HL-60 (cell line): ENCODE results near the gene XRCC6.
A peak's percentile ranks its signal among the peaks of the same experiment; 100 is the strongest.

Source experiments
- DNase-seq, 2 experiments: peaks; one replicate each; pipeline ENCODE4 v3.0.0-alpha.2; 2010 to 2020; ENCODE audit warnings: low read depth in 1 of 2, low spot score in 1 of 2
- H3K27ac ChIP-seq: fragments of 250-450 bp; sonication (Bioruptor Pico); replicated peaks from 2 replicates; pipeline ENCODE4 v1.5.1; 2020; ENCODE audit warnings: mild to moderate bottlenecking, moderate library complexity
- H3K27me3 ChIP-seq: fragments of 250-450 bp; sonication (Bioruptor Pico); 2 replicates; pipeline ENCODE4 v1.5.1; 2021; ENCODE audit warnings: mild to moderate bottlenecking, moderate library complexity; ENCODE audit not compliant: insufficient read depth, poor library complexity, severe bottlenecking
- H3K4me3 ChIP-seq: replicated peaks from 2 replicates; pipeline ENCODE4 v1.5.1; 2011; ENCODE audit warnings: mild to moderate bottlenecking, control low read depth, low read length; ENCODE audit not compliant: insufficient read depth
- GABPA ChIP-seq: IDR thresholded peaks from 2 replicates; pipeline ENCODE4 v1.6.1; 2012; ENCODE audit warnings: low read depth
- POLR2AphosphoS5 ChIP-seq: IDR thresholded peaks from 2 replicates; pipeline ENCODE4 v1.6.1; 2012; ENCODE audit warnings: low read depth
- SPI1 ChIP-seq: IDR thresholded peaks from 2 replicates; pipeline ENCODE4 v1.6.1; 2012; ENCODE audit warnings: low read depth, mild to moderate bottlenecking, borderline replicate concordance
- TF ChIP-seq, protein P1 (sequence below): IDR thresholded peaks from 2 replicates; pipeline ENCODE4 v1.6.1; 2012; ENCODE audit warnings: low read depth; ENCODE audit not compliant: insufficient replicate concordance
- TF ChIP-seq, protein P2 (sequence below): IDR thresholded peaks from one replicate; pipeline ENCODE4 v1.5.1; 2011; ENCODE audit warnings: low read length, control low read depth, inconsistent platforms; ENCODE audit not compliant: insufficient read depth

XRCC6 gene

DNA sequence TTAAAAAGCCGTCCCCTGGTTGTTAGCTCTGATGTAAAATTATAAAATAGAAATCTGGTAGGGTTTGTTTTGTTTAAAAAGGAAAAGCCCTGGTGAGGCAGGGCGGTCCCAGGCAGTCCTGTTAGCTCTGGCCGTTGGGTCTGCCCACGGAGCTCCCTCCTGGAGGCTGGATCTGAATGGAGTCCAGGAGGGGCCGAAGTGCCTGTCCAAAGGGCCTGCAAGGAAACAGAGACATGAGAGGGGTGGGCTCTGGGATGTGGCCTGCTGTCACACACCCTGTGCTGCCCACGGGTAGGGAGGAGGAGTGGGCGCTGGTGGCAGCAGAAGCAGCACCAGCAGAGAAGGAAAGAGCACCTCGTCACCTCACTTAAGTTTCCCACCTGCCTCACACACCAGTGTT lies 20.1 kb upstream of the XRCC6 start:
- TF ChIP-seq GABPA (no peak), POLR2AphosphoS5 (no peak), SPI1 (no peak)
- TF ChIP-seq, protein P1, sequence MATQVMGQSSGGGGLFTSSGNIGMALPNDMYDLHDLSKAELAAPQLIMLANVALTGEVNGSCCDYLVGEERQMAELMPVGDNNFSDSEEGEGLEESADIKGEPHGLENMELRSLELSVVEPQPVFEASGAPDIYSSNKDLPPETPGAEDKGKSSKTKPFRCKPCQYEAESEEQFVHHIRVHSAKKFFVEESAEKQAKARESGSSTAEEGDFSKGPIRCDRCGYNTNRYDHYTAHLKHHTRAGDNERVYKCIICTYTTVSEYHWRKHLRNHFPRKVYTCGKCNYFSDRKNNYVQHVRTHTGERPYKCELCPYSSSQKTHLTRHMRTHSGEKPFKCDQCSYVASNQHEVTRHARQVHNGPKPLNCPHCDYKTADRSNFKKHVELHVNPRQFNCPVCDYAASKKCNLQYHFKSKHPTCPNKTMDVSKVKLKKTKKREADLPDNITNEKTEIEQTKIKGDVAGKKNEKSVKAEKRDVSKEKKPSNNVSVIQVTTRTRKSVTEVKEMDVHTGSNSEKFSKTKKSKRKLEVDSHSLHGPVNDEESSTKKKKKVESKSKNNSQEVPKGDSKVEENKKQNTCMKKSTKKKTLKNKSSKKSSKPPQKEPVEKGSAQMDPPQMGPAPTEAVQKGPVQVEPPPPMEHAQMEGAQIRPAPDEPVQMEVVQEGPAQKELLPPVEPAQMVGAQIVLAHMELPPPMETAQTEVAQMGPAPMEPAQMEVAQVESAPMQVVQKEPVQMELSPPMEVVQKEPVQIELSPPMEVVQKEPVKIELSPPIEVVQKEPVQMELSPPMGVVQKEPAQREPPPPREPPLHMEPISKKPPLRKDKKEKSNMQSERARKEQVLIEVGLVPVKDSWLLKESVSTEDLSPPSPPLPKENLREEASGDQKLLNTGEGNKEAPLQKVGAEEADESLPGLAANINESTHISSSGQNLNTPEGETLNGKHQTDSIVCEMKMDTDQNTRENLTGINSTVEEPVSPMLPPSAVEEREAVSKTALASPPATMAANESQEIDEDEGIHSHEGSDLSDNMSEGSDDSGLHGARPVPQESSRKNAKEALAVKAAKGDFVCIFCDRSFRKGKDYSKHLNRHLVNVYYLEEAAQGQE, result no peak
- TF ChIP-seq, protein P2, sequence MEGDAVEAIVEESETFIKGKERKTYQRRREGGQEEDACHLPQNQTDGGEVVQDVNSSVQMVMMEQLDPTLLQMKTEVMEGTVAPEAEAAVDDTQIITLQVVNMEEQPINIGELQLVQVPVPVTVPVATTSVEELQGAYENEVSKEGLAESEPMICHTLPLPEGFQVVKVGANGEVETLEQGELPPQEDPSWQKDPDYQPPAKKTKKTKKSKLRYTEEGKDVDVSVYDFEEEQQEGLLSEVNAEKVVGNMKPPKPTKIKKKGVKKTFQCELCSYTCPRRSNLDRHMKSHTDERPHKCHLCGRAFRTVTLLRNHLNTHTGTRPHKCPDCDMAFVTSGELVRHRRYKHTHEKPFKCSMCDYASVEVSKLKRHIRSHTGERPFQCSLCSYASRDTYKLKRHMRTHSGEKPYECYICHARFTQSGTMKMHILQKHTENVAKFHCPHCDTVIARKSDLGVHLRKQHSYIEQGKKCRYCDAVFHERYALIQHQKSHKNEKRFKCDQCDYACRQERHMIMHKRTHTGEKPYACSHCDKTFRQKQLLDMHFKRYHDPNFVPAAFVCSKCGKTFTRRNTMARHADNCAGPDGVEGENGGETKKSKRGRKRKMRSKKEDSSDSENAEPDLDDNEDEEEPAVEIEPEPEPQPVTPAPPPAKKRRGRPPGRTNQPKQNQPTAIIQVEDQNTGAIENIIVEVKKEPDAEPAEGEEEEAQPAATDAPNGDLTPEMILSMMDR, result no peak
- Histone ChIP-seq H3K4me3 (no peak overlapping the region), H3K27me3 (no peaks in the 10 kb centered on the region), H3K27ac (no peak overlapping the region)
- DNase-seq, result no peak

DNA sequence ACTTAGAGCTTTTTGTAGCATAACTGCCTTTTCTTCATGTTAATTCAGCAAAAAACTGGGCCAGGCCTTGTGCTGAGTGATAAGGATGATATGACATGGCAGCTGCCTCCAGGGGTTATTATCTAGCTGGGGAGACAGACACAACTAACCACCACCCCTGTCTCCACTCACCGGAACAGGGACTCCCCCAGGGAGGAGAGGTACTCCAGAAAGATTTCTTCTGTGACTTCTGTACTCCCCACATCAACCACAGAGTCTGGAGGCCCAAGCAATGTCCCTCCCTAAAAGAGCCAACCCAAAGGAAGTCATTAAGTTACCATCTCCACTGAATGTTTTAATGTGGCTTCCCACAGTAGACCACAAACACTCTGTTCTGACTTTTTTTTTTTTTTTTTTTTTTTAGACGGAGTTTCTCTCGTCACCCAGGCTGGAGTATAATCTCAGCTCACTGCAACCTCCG lies 17.2 kb upstream of the XRCC6 start:
- H3K4me3 ChIP-seq, result no peak overlapping the region
- TF ChIP-seq POLR2AphosphoS5 (peak; percentile 81), GABPA (no peak), SPI1 (no peak)
- TF ChIP-seq, protein P2, result no peak
- TF ChIP-seq, protein P1, result no peak
- peak in 1 of 2 experiments; percentile 24 for DNase-seq
- no peaks in the 10 kb centered on the region for H3K27me3 ChIP-seq
- no peak overlapping the region for H3K27ac ChIP-seq

DNA sequence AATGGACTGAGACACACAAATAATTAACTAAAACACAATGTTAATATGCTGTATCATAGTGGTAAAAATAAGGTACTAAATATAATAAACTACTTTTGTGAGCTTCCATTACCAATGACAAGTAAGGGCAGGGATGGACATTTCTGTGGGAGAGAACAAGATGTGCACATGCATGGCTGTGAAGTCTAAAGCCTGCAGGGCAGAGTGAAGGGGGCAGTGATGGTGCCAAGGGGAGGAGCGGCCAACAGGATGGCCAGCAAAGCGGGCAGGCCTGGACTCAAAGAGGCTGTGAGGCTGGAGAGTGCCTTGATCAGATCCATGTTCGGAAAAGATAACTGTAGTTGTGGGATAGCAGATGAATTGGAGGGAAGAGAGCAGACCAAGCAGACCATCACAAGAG lies 12.7 kb upstream of the XRCC6 start:
- Histone ChIP-seq H3K4me3 (no peak overlapping the region), H3K27ac (no peak overlapping the region), H3K27me3 (no peaks in the 10 kb centered on the region)
- TF ChIP-seq SPI1, result no peak
- TF ChIP-seq, protein P2, result no peak
- TF ChIP-seq GABPA, result no peak
- TF ChIP-seq, protein P1, result no peak
- TF ChIP-seq POLR2AphosphoS5, result no peak
- DNase-seq, result no peak
